Mucosa of gallbladder (tissue), 1 donor: ENCODE data around the gene ORC3. TPM values are rescaled to one million over a fixed set of nuclear protein-coding genes. Genes with fewer than 3 reads are reported as not detected.
A peak's percentile ranks its signal among the peaks of the same experiment; 100 is the strongest.

Source experiments
- DNase-seq: peaks from one replicate; pipeline ENCODE4 v3.0.0-alpha.2; 2020; ENCODE audit warnings: low spot score
- total RNA-seq: library from RNA; stranded (reverse); gene quantifications from one replicate; pipeline ENCODE4 v1.2.1, GENCODE V29; 2021
- donor health status: DM: no; HTN: no; CAD: no.

Gene ORC3
- 15.9 TPM for total RNA-seq

GRCh38 chr6:87589693-87590416 lies at the start of gene ORC3, which contains the start of gene RARS2:
TSS of gene ORC3 (plus strand) at chr6:87590135. CDS start at chr6:87590169, 34 bp downstream.
TSS of gene RARS2 (minus strand) at chr6:87589987. CDS start at chr6:87589957, 30 bp downstream.
- peak; percentile 96 for DNase-seq

- DNase-seq: no peak
These were observed 49.4 kb upstream of the ORC3 start for GRCh38 chr6:87540539-87540938.

- DNase-seq: no peak
These were observed 48.9 kb upstream of the ORC3 start for GRCh38 chr6:87541041-87541440.

GRCh38 chr6:87541744-87542143 lies 48.2 kb upstream of the ORC3 start:
- no peak for DNase-seq

- DNase-seq: no peak
These were observed 46.0 kb upstream of the ORC3 start for GRCh38 chr6:87543696-87544473.

- no peak for DNase-seq
These were observed 45.5 kb upstream of the ORC3 start for GRCh38 chr6:87544474-87544735.

- no peak for DNase-seq
These were observed 38.1 kb upstream of the ORC3 start for GRCh38 chr6:87551799-87552198.

- DNase-seq: no peak
These were observed 36.7 kb upstream of the ORC3 start for GRCh38 chr6:87553159-87553765.

GRCh38 chr6:87555506-87555905 lies 34.4 kb upstream of the ORC3 start:
- DNase-seq: no peak

GRCh38 chr6:87558446-87558845 lies 31.5 kb upstream of the ORC3 start:
- no peak for DNase-seq

GRCh38 chr6:87561017-87561416 lies 28.9 kb upstream of the ORC3 start:
- DNase-seq: no peak

- no peak for DNase-seq
These were observed 17.9 kb upstream of the ORC3 start for GRCh38 chr6:87572021-87572420.

GRCh38 chr6:87572883-87573282 lies 17.1 kb upstream of the ORC3 start:
- no peak for DNase-seq

- DNase-seq: no peak
These were observed 16.5 kb upstream of the ORC3 start for GRCh38 chr6:87573307-87574024.

GRCh38 chr6:87574237-87574804 lies 15.6 kb upstream of the ORC3 start:
- no peak for DNase-seq

- no peak for DNase-seq
These were observed 14.5 kb upstream of the ORC3 start for GRCh38 chr6:87575423-87575822.

- DNase-seq: no peak
These were observed 6.1 kb upstream of the ORC3 start for GRCh38 chr6:87583822-87584221.

GRCh38 chr6:87586371-87587077 lies 3.4 kb upstream of the ORC3 start:
- DNase-seq: no peak

GRCh38 chr6:87588756-87589407 lies 1.1 kb upstream of the ORC3 start:
- DNase-seq: no peak

GRCh38 chr6:87590417-87590880 lies 514 bp downstream of the ORC3 start:
- no peak for DNase-seq

GRCh38 chr6:87590990-87591389 lies 1.1 kb downstream of the ORC3 start:
- DNase-seq: no peak
